Erythroblast (primary cell): ENCODE data around the gene RAP1GAP2.

ENCODE experiments used
- GATA1 ChIP-seq: IDR thresholded peaks from 2 replicates; pipeline ENCODE4 v1.6.1; 2011; ENCODE audit warnings: low read depth, mild to moderate bottlenecking, control low read depth, low read length, moderate library complexity
- POLR2A ChIP-seq: IDR thresholded peaks from 2 replicates; pipeline ENCODE4 v1.6.1; 2011; ENCODE audit warnings: mild to moderate bottlenecking, low read length

- TF ChIP-seq POLR2A (no peak), GATA1 (no peak)
These were observed 229.3 kb downstream of the RAP1GAP2 start for GRCh38 chr17:3025421-3026124.
